ENCODE data around the gene ZBTB12. TPM values are rescaled to one million over a fixed set of nuclear protein-coding genes. Genes with fewer than 3 reads are reported as not detected.

The ZBTB12 gene
- total and polyA plus RNA-seq, 9 of the 15 experiments (the other 6 are each of a cell fraction or from before 2014, with no cell fraction given): 0.03 to 12.4 (median 5.8) TPM; not detected in 1

GRCh38 chr6:31900917-31901414, 920 bp downstream of the ZBTB12 start (continued):
- TF ChIP-seq, protein P1, sequence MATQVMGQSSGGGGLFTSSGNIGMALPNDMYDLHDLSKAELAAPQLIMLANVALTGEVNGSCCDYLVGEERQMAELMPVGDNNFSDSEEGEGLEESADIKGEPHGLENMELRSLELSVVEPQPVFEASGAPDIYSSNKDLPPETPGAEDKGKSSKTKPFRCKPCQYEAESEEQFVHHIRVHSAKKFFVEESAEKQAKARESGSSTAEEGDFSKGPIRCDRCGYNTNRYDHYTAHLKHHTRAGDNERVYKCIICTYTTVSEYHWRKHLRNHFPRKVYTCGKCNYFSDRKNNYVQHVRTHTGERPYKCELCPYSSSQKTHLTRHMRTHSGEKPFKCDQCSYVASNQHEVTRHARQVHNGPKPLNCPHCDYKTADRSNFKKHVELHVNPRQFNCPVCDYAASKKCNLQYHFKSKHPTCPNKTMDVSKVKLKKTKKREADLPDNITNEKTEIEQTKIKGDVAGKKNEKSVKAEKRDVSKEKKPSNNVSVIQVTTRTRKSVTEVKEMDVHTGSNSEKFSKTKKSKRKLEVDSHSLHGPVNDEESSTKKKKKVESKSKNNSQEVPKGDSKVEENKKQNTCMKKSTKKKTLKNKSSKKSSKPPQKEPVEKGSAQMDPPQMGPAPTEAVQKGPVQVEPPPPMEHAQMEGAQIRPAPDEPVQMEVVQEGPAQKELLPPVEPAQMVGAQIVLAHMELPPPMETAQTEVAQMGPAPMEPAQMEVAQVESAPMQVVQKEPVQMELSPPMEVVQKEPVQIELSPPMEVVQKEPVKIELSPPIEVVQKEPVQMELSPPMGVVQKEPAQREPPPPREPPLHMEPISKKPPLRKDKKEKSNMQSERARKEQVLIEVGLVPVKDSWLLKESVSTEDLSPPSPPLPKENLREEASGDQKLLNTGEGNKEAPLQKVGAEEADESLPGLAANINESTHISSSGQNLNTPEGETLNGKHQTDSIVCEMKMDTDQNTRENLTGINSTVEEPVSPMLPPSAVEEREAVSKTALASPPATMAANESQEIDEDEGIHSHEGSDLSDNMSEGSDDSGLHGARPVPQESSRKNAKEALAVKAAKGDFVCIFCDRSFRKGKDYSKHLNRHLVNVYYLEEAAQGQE (IDR thresholded peaks at IDR 0.05; ENCODE audit: borderline replicate concordance): no peak
- TF ChIP-seq, protein P1 (CRISPR knock-in tag; IDR thresholded peaks at IDR 0.05; ENCODE audit: low read depth): no peak
- TF ChIP-seq DMBX1 (CRISPR knock-in tag; IDR thresholded peaks at IDR 0.05; ENCODE audit: borderline replicate concordance): peak; percentile 65; the same call in 1 of the 2 replicates
- no peak for TF ChIP-seq HMGXB4 (CRISPR knock-in tag; IDR thresholded peaks at IDR 0.05)
- 0 out of 2 replicates have a peak, but pooled peaks have one; percentile 23 for TF ChIP-seq RREB1 (CRISPR knock-in tag; IDR thresholded peaks at IDR 0.05)
- TF ChIP-seq E4F1 (CRISPR knock-in tag; IDR thresholded peaks at IDR 0.05; ENCODE audit: borderline replicate concordance): no peak
- TF ChIP-seq NR2C1 (IDR thresholded peaks at IDR 0.05): no peak
- peak; percentile 60 for TF ChIP-seq NR2C1 (tag; IDR thresholded peaks at IDR 0.05)
- peak; percentile 15; the same call in 1 of the 2 replicates for TF ChIP-seq MYNN (IDR thresholded peaks at IDR 0.05)
- TF ChIP-seq MYNN (CRISPR knock-in tag; IDR thresholded peaks at IDR 0.05): no peak
